ENCODE results near the gene NCOA6. TPM values are rescaled to one million over a fixed set of nuclear protein-coding genes. Genes with fewer than 3 reads are reported as not detected.

Gene NCOA6
- polyA plus RNA-seq, 1 of the 3 experiments (the other 2 are of a cell fraction) = 14.5 TPM

DNA sequence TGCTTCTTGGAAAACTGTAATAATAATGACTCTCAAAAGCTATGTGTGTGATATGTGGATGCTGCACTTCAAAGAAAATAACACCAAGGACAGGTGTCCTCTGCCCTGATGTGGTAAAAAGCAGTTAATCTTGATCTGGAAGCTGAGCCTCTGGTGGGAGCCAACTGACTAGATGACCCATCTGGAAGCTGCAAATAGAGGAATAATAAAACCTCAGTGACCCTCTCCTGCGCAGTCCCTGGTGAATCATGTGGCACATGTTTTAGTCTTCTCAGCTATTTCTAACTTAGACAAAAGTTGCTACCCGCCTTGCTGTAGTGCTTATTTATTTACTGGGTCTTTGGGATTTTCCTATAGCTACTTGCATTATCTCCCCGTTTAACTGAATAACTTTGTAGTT lies 74.0 kb downstream of the NCOA6 start:
- Histone ChIP-seq H3K4me1 (ENCODE audit: control insufficient read depth in 1 of 2, insufficient read depth in 2 of 2, low read depth in 1 of 2, low read length in 1 of 2) (no peaks in the 10 kb centered on the region), H3K9me2 (no peaks in the 10 kb centered on the region), H3K4me2 (no peak overlapping the region), H3K36me3 (replicated peaks in 1 of 2; ENCODE audit: control insufficient read depth in 1 of 2, insufficient read depth in 2 of 2, low read length in 1 of 2) (peaks cover 34 to 66% of the 10 kb centered on the region in 2 experiments), H3K9me3 (no peaks in the 10 kb centered on the region), H3K79me2 (ENCODE audit: insufficient read depth) (no peaks in the 10 kb centered on the region), H2AFZ (ENCODE audit: low read depth) (no peak overlapping the region), H4K20me1 (ENCODE audit: insufficient read depth) (no peaks in the 10 kb centered on the region), H3K9ac (no peak overlapping the region), H3K27ac (ENCODE audit: low read depth in 2 of 2, low read length in 1 of 2) (no peak overlapping the region), H3F3A (replicated peaks; ENCODE audit: insufficient read depth) (no peaks in the 10 kb centered on the region), H3K4me3 (ENCODE audit: low read depth in 2 of 2, low read length in 1 of 2) (no peak overlapping the region), H3K27me3 (ENCODE audit: insufficient read depth) (no peaks in the 10 kb centered on the region)
- TF ChIP-seq, protein P1, sequence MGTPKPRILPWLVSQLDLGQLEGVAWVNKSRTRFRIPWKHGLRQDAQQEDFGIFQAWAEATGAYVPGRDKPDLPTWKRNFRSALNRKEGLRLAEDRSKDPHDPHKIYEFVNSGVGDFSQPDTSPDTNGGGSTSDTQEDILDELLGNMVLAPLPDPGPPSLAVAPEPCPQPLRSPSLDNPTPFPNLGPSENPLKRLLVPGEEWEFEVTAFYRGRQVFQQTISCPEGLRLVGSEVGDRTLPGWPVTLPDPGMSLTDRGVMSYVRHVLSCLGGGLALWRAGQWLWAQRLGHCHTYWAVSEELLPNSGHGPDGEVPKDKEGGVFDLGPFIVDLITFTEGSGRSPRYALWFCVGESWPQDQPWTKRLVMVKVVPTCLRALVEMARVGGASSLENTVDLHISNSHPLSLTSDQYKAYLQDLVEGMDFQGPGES (IDR thresholded peaks at IDR 0.05; ENCODE audit: low read depth, low read length) = no peak
- TF ChIP-seq MEF2A (IDR thresholded peaks at IDR 0.05; ENCODE audit: borderline replicate concordance, low read depth) (no peak), NRF1 (IDR thresholded peaks at IDR 0.05; ENCODE audit: low read depth, low read length) (no peak), ELF1 (IDR thresholded peaks at IDR 0.05) (no peak)
- no peak for DNase-seq
- 95% methylated on average over 3 of the region's 3 CpGs for WGBS (ENCODE audit: low lambda C conversion rate)
- ChIA-PET CTCF (interaction anchor here (1.2 kb wide), 1 partner anchor 18 kb away, joined by 5 read pairs; no protein-coding TSS in a partner anchor), POLR2A (interaction anchor here (0.6 kb wide), 1 partner anchor 215 kb away, joined by 3 read pairs; no protein-coding TSS in a partner anchor)

DNA sequence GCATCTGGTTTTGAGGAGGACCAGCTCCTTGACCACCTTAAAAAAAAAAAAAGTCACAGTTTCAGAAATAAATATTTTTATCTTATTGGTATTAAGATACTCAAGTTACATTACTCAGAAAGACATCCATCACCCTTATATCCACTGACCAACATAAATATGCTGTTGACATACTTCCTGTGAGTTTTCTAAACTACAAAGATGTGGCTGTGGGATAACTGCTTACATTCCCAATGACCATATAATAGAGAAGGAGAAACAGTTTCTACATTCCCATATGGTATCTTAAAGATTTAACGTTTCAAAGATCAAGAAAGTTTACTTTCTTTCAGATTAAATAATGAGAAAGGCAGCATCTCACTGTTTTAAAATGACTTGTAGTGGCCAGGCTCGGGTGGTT lies 75.0 kb downstream of the NCOA6 start:
- ChIA-PET POLR2A (no interaction called here), CTCF (interaction anchor here (1.2 kb wide), 1 partner anchor 42 kb away, joined by 3 read pairs; no protein-coding TSS in a partner anchor)
- H3K9me2 ChIP-seq = no peaks in the 10 kb centered on the region
- H3F3A ChIP-seq (replicated peaks; ENCODE audit: insufficient read depth) = no peaks in the 10 kb centered on the region
- no peak overlapping the region for H3K4me2 ChIP-seq
- no peaks in the 10 kb centered on the region for H3K9me3 ChIP-seq
- no peaks in the 10 kb centered on the region for H3K4me1 ChIP-seq (ENCODE audit: control insufficient read depth in 1 of 2, insufficient read depth in 2 of 2, low read depth in 1 of 2, low read length in 1 of 2)
- TF ChIP-seq RXRA (IDR thresholded peaks at IDR 0.05; ENCODE audit: borderline replicate concordance, low read depth) (no peak), ELF1 (IDR thresholded peaks at IDR 0.05) (no peak), REST (IDR thresholded peaks at IDR 0.05; ENCODE audit: low read depth, low read length) (no peak), SMC3 (IDR thresholded peaks at IDR 0.05; ENCODE audit: low read depth, low read length) (no peak), FOXM1 (IDR thresholded peaks at IDR 0.05; ENCODE audit: low read depth) (no peak)
- H3K79me2 ChIP-seq (ENCODE audit: insufficient read depth) = no peaks in the 10 kb centered on the region
- H3K4me3 ChIP-seq (ENCODE audit: low read depth in 2 of 2, low read length in 1 of 2) = no peak overlapping the region
- H4K20me1 ChIP-seq (ENCODE audit: insufficient read depth) = no peaks in the 10 kb centered on the region
- H3K27me3 ChIP-seq (ENCODE audit: insufficient read depth) = no peaks in the 10 kb centered on the region
- peaks cover 40 to 71% of the 10 kb centered on the region in 2 experiments for H3K36me3 ChIP-seq (replicated peaks in 1 of 2; ENCODE audit: control insufficient read depth in 1 of 2, insufficient read depth in 2 of 2, low read length in 1 of 2)
- no peak overlapping the region for H3K9ac ChIP-seq
- WGBS (ENCODE audit: low lambda C conversion rate) = 64% methylated on average over 2 of the region's 2 CpGs
- DNase-seq = no peak
- no peak overlapping the region for H3K27ac ChIP-seq (ENCODE audit: low read depth in 2 of 2, low read length in 1 of 2)
- no peak overlapping the region for H2AFZ ChIP-seq (ENCODE audit: low read depth)
